ENCODE results near the gene NUP98.
"Not testable (repeated sequence)": the region's sequence is repeated elsewhere in the genome, so short reads cannot be mapped to it uniquely, and the experiment has no call there.

NUP98 gene

DNA sequence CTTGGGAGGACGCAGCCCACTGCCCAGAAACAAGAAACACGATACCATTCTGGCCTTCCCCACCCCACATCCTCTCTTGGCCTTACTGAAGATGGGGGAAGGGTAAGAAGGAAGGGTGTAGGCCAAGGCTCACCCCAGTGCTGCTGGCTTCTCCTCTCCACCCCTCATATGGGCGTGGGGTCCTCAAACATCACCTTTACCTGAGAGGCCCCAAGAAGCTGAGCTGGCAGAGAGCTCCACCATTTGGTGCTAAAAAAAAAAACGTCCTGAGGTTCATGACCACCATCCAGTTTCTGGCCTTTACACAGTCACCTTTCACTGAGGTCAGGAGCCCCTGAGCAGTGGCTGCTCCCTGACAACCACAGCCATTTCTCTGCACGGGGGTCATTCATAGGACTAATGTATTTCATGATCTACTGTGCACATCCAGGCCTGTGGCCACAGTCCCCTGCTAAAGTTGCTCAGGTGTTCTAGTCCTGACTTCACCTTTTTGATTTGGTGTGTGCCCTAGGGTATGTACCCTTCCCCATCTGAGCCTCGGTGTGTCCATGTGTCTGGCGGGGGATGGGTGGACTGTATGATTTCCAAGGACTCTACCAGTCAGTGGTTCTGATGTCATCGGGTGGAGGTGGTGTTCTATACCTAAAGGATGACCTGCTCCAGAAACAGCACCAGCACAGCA lies 28.3 kb upstream of the NUP98 start:
- H3K4me1 ChIP-seq (ENCODE audit: insufficient read depth, low read length) = peaks cover 19% of the 10 kb centered on the region; the same call in 1 of the 2 replicates
- WGBS = 78% methylated on average over 7 of the region's 8 CpGs
- peaks cover 27% of the 10 kb centered on the region for H3K36me3 ChIP-seq (ENCODE audit: insufficient read depth, low read length)

DNA sequence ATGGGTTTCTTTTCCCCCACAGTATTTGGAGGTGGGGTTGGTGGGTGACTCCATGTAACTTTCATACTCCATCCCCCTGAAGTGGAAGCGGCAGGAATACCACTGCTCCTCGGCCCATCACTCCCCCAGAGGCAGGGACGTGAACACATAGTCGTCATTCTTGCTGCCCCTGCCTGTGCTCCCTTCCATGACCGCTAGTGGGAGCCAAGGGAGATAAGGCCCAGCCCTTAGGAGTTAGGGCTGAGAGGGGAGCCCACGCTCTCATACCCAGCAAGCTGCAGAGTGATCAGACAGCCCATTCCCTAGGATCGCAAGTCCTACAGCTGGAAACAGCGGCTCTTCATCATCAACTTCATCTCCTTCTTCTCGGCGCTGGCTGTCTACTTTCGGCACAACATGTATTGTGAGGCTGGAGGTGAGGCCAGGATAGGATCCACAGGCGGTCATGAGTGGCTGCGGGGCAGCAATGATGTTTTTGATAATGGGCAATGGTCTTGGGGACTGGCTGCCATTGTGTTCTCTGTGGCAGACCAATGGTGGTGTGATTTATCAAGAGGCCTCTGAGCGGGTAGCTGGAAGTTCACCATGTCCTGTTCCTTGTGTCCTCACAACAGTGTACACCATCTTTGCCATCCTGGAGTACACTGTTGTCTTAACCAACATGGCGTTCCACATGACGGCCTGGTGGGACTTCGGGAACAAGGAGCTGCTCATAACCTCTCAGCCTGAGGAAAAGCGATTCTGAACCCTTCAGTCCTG lies 27.5 kb upstream of the NUP98 start:
- 74% methylated on average over 18 of the region's 18 CpGs for WGBS
- H3K9ac ChIP-seq (ENCODE audit: low read depth, low read length) = no peak overlapping the region
- peaks cover 23% of the 10 kb centered on the region for H3K36me3 ChIP-seq (ENCODE audit: insufficient read depth, low read length)
- no peak overlapping the region for H3K27ac ChIP-seq (ENCODE audit: low read depth, low read length)
- H3K9me3 ChIP-seq (ENCODE audit: insufficient read depth, low read depth, low read length) = no peaks in the 10 kb centered on the region
- peaks cover 19% of the 10 kb centered on the region; the same call in 1 of the 2 replicates for H3K4me1 ChIP-seq (ENCODE audit: insufficient read depth, low read length)
- H3K4me3 ChIP-seq (ENCODE audit: low read length) = no peak overlapping the region
- H3K27me3 ChIP-seq (ENCODE audit: insufficient read depth, low read length) = no peaks in the 10 kb centered on the region

More for the DNA sequence above, 28.3 kb upstream of the NUP98 start:
- Histone ChIP-seq H3K27me3 (ENCODE audit: insufficient read depth, low read length) (no peaks in the 10 kb centered on the region), H3K27ac (ENCODE audit: low read depth, low read length) (no peak overlapping the region), H3K9ac (ENCODE audit: low read depth, low read length) (no peak overlapping the region), H3K4me3 (ENCODE audit: low read length) (no peak overlapping the region), H3K9me3 (ENCODE audit: insufficient read depth, low read depth, low read length) (no peaks in the 10 kb centered on the region)

DNA sequence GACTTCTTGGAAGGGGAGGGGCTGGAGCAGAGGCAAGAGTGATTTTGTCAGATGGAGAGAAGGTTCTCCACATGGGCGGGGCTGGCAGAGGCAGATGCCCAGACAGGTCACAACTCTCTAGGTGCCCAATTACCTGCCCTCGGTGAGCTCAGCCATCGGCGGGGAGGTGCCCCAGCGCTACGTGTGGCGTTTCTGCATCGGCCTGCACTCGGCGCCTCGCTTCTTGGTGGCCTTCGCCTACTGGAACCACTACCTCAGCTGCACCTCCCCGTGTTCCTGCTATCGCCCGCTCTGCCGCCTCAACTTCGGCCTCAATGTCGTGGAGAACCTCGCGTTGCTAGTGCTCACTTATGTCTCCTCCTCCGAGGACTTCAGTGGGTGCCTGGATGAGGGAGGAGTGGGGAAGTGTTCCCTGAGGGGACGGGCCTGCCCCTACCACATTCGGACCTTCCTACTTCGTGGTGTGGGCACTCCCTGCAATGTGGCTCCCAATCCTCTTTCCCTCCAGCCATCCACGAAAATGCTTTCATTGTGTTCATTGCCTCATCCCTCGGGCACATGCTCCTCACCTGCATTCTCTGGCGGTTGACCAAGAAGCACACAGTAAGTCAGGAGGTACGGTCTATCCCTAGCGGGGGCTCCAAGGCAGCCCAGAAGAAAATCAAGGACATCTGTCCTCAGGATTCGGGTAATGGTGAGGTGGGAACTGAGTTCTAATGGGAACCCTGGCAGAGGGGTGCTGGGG lies 26.6 kb upstream of the NUP98 start:
- no peak overlapping the region for H3K27ac ChIP-seq (ENCODE audit: low read depth, low read length)
- H3K4me1 ChIP-seq (ENCODE audit: insufficient read depth, low read length) = peaks cover 19% of the 10 kb centered on the region; the same call in 1 of the 2 replicates
- H3K9me3 ChIP-seq (ENCODE audit: insufficient read depth, low read depth, low read length) = no peaks in the 10 kb centered on the region
- no peaks in the 10 kb centered on the region for H3K27me3 ChIP-seq (ENCODE audit: insufficient read depth, low read length)
- peaks cover 23% of the 10 kb centered on the region for H3K36me3 ChIP-seq (ENCODE audit: insufficient read depth, low read length)
- H3K9ac ChIP-seq (ENCODE audit: low read depth, low read length) = no peak overlapping the region
- no peak overlapping the region for H3K4me3 ChIP-seq (ENCODE audit: low read length)
- WGBS = 97% methylated on average over 30 of the region's 30 CpGs

DNA sequence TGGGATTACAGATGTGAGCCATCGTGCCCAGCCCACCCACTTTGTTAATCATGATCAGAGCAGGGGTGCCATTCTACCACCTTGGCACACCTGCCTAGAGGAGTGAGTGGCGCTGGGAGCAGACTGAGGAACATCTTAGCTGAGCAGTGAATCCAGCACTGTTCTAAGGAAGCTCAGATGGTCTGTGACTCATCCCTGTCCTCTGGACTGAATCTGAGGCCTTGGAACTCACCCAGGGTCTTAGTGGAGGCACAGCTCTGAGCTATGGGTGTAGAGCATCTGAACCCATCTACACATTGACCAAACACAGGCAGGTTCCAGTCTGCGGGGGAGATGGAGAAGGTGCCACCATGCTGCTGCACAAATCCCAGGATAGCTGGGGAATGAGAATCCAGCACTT lies 25.9 kb upstream of the NUP98 start:
- Histone ChIP-seq H3K27me3 (ENCODE audit: insufficient read depth, low read length) (no peaks in the 10 kb centered on the region), H3K4me3 (ENCODE audit: low read length) (no peak overlapping the region), H3K36me3 (ENCODE audit: insufficient read depth, low read length) (peaks cover 23% of the 10 kb centered on the region), H3K9ac (ENCODE audit: low read depth, low read length) (no peak overlapping the region), H3K4me1 (ENCODE audit: insufficient read depth, low read length) (peaks cover 19% of the 10 kb centered on the region; the same call in 1 of the 2 replicates), H3K9me3 (ENCODE audit: insufficient read depth, low read depth, low read length) (no peaks in the 10 kb centered on the region), H3K27ac (ENCODE audit: low read depth, low read length) (no peak overlapping the region)
- WGBS = 94% methylated on average over 3 of the region's 3 CpGs

DNA sequence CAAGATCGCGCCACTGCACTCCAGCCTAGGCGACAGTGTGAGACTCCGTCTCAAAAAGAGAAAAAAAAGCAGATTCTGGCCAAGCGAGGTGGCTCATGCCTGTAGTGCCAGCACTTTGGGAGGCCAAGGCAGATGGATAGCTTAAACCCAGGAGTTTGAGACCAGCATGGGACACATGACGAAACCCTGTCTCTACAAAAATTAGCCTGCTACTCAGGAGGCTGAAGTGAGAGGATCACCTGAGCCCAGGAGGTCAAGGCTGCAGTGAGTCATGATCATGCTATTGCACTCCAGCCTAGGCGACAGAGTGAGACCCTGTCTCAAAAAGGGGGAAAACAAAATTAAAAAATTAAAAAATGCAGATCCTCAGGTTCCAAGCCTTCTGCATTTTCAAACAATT lies 25.0 kb upstream of the NUP98 start:
- Histone ChIP-seq H3K9ac (ENCODE audit: low read depth, low read length) (no peak overlapping the region), H3K36me3 (ENCODE audit: insufficient read depth, low read length) (peaks cover 13% of the 10 kb centered on the region), H3K27ac (ENCODE audit: low read depth, low read length) (no peak overlapping the region), H3K4me3 (ENCODE audit: low read length) (no peak overlapping the region), H3K27me3 (ENCODE audit: insufficient read depth, low read length) (no peaks in the 10 kb centered on the region), H3K9me3 (ENCODE audit: insufficient read depth, low read depth, low read length) (no peaks in the 10 kb centered on the region), H3K4me1 (ENCODE audit: insufficient read depth, low read length) (peaks cover 19% of the 10 kb centered on the region; the same call in 1 of the 2 replicates)
- WGBS = 96% methylated on average over 7 of the region's 7 CpGs

DNA sequence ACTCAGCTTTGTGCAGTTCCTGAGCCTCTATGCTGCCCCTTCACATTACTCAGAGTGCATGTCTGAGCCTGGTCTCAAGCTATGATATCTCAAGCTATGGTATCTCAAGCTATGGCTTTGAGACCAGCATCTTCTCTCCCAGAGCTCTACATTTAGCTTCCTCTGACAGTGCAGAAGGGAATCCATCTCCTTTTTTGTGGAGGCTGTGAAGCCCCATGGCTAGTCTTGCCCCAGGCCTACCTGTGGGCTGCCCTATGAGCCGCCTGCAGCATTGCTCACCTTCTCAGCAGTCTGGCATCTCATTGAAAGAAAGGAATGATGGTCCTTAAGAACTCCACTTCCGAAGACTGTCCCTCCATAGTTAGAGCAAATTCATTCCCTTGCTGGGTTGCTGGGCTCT lies 23.6 kb upstream of the NUP98 start:
- Histone ChIP-seq H3K9me3 (ENCODE audit: insufficient read depth, low read depth, low read length) (no peaks in the 10 kb centered on the region), H3K27me3 (ENCODE audit: insufficient read depth, low read length) (no peaks in the 10 kb centered on the region), H3K36me3 (ENCODE audit: insufficient read depth, low read length) (peaks cover 9% of the 10 kb centered on the region; the same call in 1 of the 2 replicates), H3K4me3 (ENCODE audit: low read length) (no peak overlapping the region), H3K27ac (ENCODE audit: low read depth, low read length) (no peak overlapping the region), H3K9ac (ENCODE audit: low read depth, low read length) (no peak overlapping the region), H3K4me1 (ENCODE audit: insufficient read depth, low read length) (peaks cover 11% of the 10 kb centered on the region; the same call in 1 of the 2 replicates)
- 95% methylated on average over 2 of the region's 2 CpGs for WGBS

DNA sequence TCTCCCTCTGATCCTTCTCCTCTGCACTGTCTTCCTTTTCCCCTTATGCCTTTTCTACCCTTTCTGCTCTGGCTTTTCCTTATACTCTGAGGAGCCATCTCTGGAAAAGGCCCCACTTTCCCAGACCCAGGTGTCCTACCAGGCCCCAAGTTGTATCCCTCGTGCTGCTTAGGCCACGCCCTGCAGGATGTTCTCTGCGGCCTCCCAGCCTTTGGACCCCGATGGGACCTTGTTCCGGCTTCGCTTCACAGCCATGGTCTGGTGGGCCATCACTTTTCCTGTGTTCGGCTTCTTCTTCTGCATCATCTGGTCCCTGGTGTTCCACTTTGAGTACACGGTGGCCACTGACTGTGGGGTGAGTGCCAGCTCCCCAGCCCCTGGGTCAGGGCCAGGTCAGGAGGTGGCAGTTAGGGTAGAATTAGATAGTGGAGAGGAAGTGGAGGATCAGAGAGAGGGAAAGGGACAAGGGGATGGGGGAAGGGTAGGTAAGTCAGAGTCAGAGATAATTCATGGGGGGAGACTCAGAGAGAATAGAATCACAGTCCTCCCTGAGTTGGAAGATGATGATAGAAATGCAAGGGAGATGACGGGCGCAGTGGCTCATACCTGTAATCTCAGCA lies 19.9 kb upstream of the NUP98 start:
- Histone ChIP-seq H3K9me3 (ENCODE audit: insufficient read depth, low read depth, low read length) (no peaks in the 10 kb centered on the region), H3K9ac (ENCODE audit: low read depth, low read length) (no peak overlapping the region), H3K27me3 (ENCODE audit: insufficient read depth, low read length) (no peaks in the 10 kb centered on the region), H3K4me1 (ENCODE audit: insufficient read depth, low read length) (no peaks in the 10 kb centered on the region), H3K4me3 (ENCODE audit: low read length) (no peak overlapping the region), H3K36me3 (ENCODE audit: insufficient read depth, low read length) (peaks cover 3% of the 10 kb centered on the region; the same call in 1 of the 2 replicates), H3K27ac (ENCODE audit: low read depth, low read length) (no peak overlapping the region)
- 93% methylated on average over 10 of the region's 10 CpGs for WGBS

DNA sequence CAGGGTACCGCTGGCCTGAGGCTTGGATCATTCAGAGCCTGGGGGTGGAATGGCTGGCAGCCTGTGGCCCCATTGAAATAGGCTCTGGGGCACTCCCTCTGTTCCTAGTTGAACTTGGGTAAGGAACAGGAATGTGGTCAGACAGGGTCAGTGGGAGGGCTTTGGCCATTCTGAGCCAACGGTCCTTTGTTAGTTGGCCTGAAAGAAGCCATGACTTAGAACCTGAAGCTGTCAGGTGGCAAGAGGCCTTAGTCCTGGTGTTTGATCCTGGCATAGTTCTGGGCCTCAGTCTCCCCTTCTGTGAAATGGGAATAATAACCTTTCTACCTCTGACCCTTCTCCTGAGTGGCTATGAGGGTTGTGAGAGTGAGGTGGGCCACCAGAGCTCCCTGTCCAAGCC lies 19.3 kb upstream of the NUP98 start:
- no peaks in the 10 kb centered on the region for H3K27me3 ChIP-seq (ENCODE audit: insufficient read depth, low read length)
- H3K4me1 ChIP-seq (ENCODE audit: insufficient read depth, low read length) = no peaks in the 10 kb centered on the region
- H3K4me3 ChIP-seq (ENCODE audit: low read length) = no peak overlapping the region
- WGBS = 97% methylated on average over 2 of the region's 2 CpGs
- H3K27ac ChIP-seq (ENCODE audit: low read depth, low read length) = no peak overlapping the region
- no peak overlapping the region for H3K9ac ChIP-seq (ENCODE audit: low read depth, low read length)
- H3K9me3 ChIP-seq (ENCODE audit: insufficient read depth, low read depth, low read length) = no peaks in the 10 kb centered on the region
- H3K36me3 ChIP-seq (ENCODE audit: insufficient read depth, low read length) = peaks cover 3% of the 10 kb centered on the region; the same call in 1 of the 2 replicates

DNA sequence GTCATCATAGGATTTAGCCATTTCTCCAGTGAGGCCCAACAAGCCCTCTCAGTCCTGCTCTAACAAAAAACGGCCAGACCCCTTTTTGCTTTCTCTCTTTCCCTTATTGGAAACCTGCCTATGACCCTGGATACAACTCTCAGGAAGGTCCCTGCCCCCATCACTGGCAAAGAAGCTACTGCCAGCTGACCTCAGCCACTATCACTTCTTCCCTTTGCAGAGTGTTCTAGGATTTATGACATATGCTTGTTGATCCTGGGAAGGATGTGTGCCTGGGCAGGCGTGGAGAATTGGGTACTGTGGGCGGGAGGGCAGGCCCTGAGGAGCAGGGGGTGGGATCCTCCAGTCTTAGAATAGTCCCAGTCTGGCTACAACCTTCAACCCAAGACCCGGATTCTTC lies 18.5 kb upstream of the NUP98 start:
- Histone ChIP-seq H3K27me3 (ENCODE audit: insufficient read depth, low read length) (no peaks in the 10 kb centered on the region), H3K9me3 (ENCODE audit: insufficient read depth, low read depth, low read length) (no peaks in the 10 kb centered on the region), H3K9ac (ENCODE audit: low read depth, low read length) (no peak overlapping the region), H3K27ac (ENCODE audit: low read depth, low read length) (no peak overlapping the region), H3K4me3 (ENCODE audit: low read length) (no peak overlapping the region), H3K36me3 (ENCODE audit: insufficient read depth, low read length) (peaks cover 4% of the 10 kb centered on the region; the same call in 1 of the 2 replicates), H3K4me1 (ENCODE audit: insufficient read depth, low read length) (no peaks in the 10 kb centered on the region)
- WGBS = 98% methylated on average over 4 of the region's 4 CpGs

DNA sequence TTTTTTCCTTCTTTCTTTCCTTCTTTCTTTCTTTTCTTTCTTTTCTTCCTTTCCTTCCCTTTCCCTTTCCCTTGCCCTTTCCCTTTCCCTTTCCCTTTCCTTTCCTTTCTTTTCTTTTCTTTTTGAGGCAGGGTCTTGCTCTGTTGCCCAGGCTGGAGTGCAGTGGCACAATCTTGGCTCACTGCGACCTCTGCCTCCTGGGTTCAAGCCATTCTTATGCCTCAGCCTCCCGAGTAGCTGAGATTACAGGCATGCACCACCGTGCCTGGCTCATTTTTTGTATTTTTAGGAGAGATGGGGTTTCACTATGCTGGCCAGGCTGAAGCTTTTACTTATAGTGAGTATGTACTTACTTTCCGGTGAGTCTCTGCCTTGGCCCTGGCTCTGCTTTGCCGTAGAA lies 17.5 kb upstream of the NUP98 start:
- H3K27ac ChIP-seq (ENCODE audit: low read depth, low read length); H3K4me3 ChIP-seq (ENCODE audit: low read length); H3K27me3 ChIP-seq (ENCODE audit: insufficient read depth, low read length); H3K4me1 ChIP-seq (ENCODE audit: insufficient read depth, low read length); H3K9ac ChIP-seq (ENCODE audit: low read depth, low read length); H3K36me3 ChIP-seq (ENCODE audit: insufficient read depth, low read length); H3K9me3 ChIP-seq (ENCODE audit: insufficient read depth, low read depth, low read length): not testable (repeated sequence)
- 94% methylated on average over 5 of the region's 5 CpGs for WGBS
